HEK293 (cell line): Measurements from ENCODE around the gene COL12A1.
A peak's percentile ranks its signal among the peaks of the same experiment; 100 is the strongest.

Experiments used
- AEBP2 ChIP-seq: fragments of 450-650 bp; formaldehyde crosslinking; IDR thresholded peaks from 2 replicates; pipeline ENCODE4 v1.5.1; 2016; ENCODE audit warnings: missing biosample characterization, missing genetic modification characterization, borderline replicate concordance
- OSR2 ChIP-seq: fragments of 450-650 bp; formaldehyde crosslinking; IDR thresholded peaks from 2 replicates; pipeline ENCODE4 v1.5.1; 2016; ENCODE audit warnings: missing biosample characterization, missing genetic modification characterization
- PRDM10 ChIP-seq: fragments of 450-650 bp; formaldehyde crosslinking; IDR thresholded peaks from 2 replicates; pipeline ENCODE4 v1.5.1; 2016; ENCODE audit warnings: missing biosample characterization, missing genetic modification characterization
- PRDM4 ChIP-seq: fragments of 450-650 bp; formaldehyde crosslinking; IDR thresholded peaks from 2 replicates; pipeline ENCODE4 v1.5.1; 2017; ENCODE audit warnings: missing biosample characterization, missing genetic modification characterization
- TRIM28 ChIP-seq: IDR thresholded peaks from 2 replicates; pipeline ENCODE4 v1.6.1; 2011; ENCODE audit warnings: low read length, control low read depth, borderline replicate concordance
- ZBTB10 ChIP-seq: fragments of 450-650 bp; formaldehyde crosslinking; IDR thresholded peaks from 2 replicates; pipeline ENCODE4 v1.5.1; 2016; ENCODE audit warnings: missing biosample characterization, missing genetic modification characterization
- ZBTB8A ChIP-seq: fragments of 450-650 bp; formaldehyde crosslinking; IDR thresholded peaks from 2 replicates; pipeline ENCODE4 v1.5.1; 2016; ENCODE audit warnings: missing biosample characterization, missing genetic modification characterization
- ZEB2 ChIP-seq: fragments of 450-650 bp; formaldehyde crosslinking; IDR thresholded peaks from 2 replicates; pipeline ENCODE4 v1.5.1; 2016; ENCODE audit warnings: missing biosample characterization, missing genetic modification characterization
- ZFP37 ChIP-seq: fragments of 450-650 bp; formaldehyde crosslinking; IDR thresholded peaks from 2 replicates; pipeline ENCODE4 v1.5.1; 2016; ENCODE audit warnings: missing biosample characterization, missing genetic modification characterization
- ZNF221 ChIP-seq: fragments of 450-650 bp; formaldehyde crosslinking; IDR thresholded peaks from 2 replicates; pipeline ENCODE4 v1.5.1; 2017; ENCODE audit warnings: missing biosample characterization, missing genetic modification characterization, borderline replicate concordance
- ZNF302 ChIP-seq: fragments of 450-650 bp; formaldehyde crosslinking; IDR thresholded peaks from 2 replicates; pipeline ENCODE4 v1.5.1; 2016; ENCODE audit warnings: missing biosample characterization, missing genetic modification characterization, low read depth
- ZNF335 ChIP-seq: fragments of 450-650 bp; formaldehyde crosslinking; conservative IDR thresholded peaks from 2 replicates; pipeline ENCODE4 v1.5.1; 2016; ENCODE audit warnings: missing biosample characterization, missing genetic modification characterization
- ZNF366 ChIP-seq: fragments of 450-650 bp; formaldehyde crosslinking; conservative IDR thresholded peaks from 2 replicates; pipeline ENCODE4 v1.5.1; 2016; ENCODE audit warnings: missing biosample characterization, missing genetic modification characterization
- ZNF629 ChIP-seq: fragments of 450-650 bp; formaldehyde crosslinking; IDR thresholded peaks from 2 replicates; pipeline ENCODE4 v1.5.1; 2017; ENCODE audit warnings: missing biosample characterization, missing genetic modification characterization
- ZNF747 ChIP-seq: fragments of 450-650 bp; formaldehyde crosslinking; IDR thresholded peaks from 2 replicates; pipeline ENCODE4 v1.5.1; 2016; ENCODE audit warnings: missing biosample characterization, missing genetic modification characterization

Gene COL12A1

GRCh38 chr6:75208298-75209183, 2.7 kb upstream of the COL12A1 start (continued):
- no peak for TF ChIP-seq PRDM4 (tag by site-specific recombination)
- 0 out of 2 replicates have a peak, but pooled peaks have one; percentile 23 for TF ChIP-seq ZBTB8A (tag by site-specific recombination)
- peak; percentile 65; the same call in 1 of the 2 replicates for TF ChIP-seq TRIM28
- TF ChIP-seq OSR2 = 0 out of 2 replicates have a peak, but pooled peaks have one; percentile 13
- TF ChIP-seq ZEB2 (tag by site-specific recombination) = peak; percentile 60; the same call in 1 of the 2 replicates
- peak; percentile 65; the same call in 1 of the 2 replicates for TF ChIP-seq PRDM10 (tag by site-specific recombination)
- no peak for TF ChIP-seq AEBP2 (tag by site-specific recombination)
- TF ChIP-seq ZNF302 (tag by site-specific recombination) = no peak
- no peak for TF ChIP-seq ZNF747 (tag by site-specific recombination)
- peak; percentile 38; the same call in 1 of the 2 replicates for TF ChIP-seq ZNF366 (tag by site-specific recombination)
- peak; percentile 46; the same call in 1 of the 2 replicates for TF ChIP-seq ZFP37
- peak; percentile 74 for TF ChIP-seq ZNF629 (tag by site-specific recombination)
- TF ChIP-seq ZNF335 (tag by site-specific recombination) = peak; percentile 95
- TF ChIP-seq ZBTB10 (tag by site-specific recombination) = no peak
- TF ChIP-seq ZNF221 (tag by site-specific recombination) = no peak
